Spleen (tissue), 7 donors: ENCODE results near the gene KANSL1.

ENCODE experiments used
- CTCF ChIP-seq, 11 experiments: fragments of 200-600 bp in 7 of 11; fragments of 450-650 bp in 4 of 11; sonication (generic) in 4 of 11; IDR thresholded peaks in 8 of 11; conservative IDR thresholded peaks in 3 of 11; 1 replicate in 7 of 11; 2 replicates in 4 of 11; pipeline versions ENCODE4 v1.4.0 to v1.8.0; 2016 to 2021; ENCODE audit warnings: antibody characterized with exemption in 11 of 11, inconsistent platforms in 4 of 11, mild to moderate bottlenecking in 1 of 11
- POLR2A ChIP-seq, 3 donors: fragments of 450-650 bp; IDR thresholded peaks; one replicate each; pipeline ENCODE4 v1.5.1; 2017; ENCODE audit warnings: antibody characterized with exemption in 3 of 3, mild to moderate bottlenecking in 1 of 3
- donor health status: DM: no; HTN: no; CAD: no; lungs with moderate emphysema.
- donor health status: DM: no; HTN: no; CAD: no.
- donor health status: DM: no; HTN: no; CAD: no.

GRCh38 chr17:46197530-46197929, 4.3 kb upstream of the KANSL1 start:
- TF ChIP-seq CTCF (IDR thresholded peaks at IDR 0.05 in 8 of 11, conservative IDR thresholded peaks at IDR 0.05 in 3 of 11) (no peak), POLR2A (IDR thresholded peaks at IDR 0.05) (no peak)
